SKM-1 treated with dmso at 0.1 percent for 144 hours (cell line): ENCODE data around the gene CPSF4.
A peak's percentile ranks its signal among the peaks of the same experiment; 100 is the strongest.

Experiments
- DNase-seq: peaks from one replicate; lab custom pipeline; 2025; ENCODE audit not compliant: unreplicated experiment; lab: John Stamatoyannopoulos, UW

CPSF4 gene

GRCh38 chr7:99438573-99439480 lies at the start of gene CPSF4, which contains the start of gene PTCD1:
Gene CPSF4 (plus strand): TSS chr7:99438943. CDS start chr7:99439083, 140 bp downstream.
Gene PTCD1 (minus strand): TSS chr7:99438798. CDS start chr7:99435242, 3,556 bp downstream.
- DNase-seq, result peak; percentile 90

- DNase-seq, result no peak
Measured at GRCh38 chr7:99389772-99390171, 49.0 kb upstream of the CPSF4 start.

GRCh38 chr7:99390941-99391602 lies 47.7 kb upstream of the CPSF4 start:
- no peak for DNase-seq

- no peak for DNase-seq
Measured at GRCh38 chr7:99392046-99392445, 46.7 kb upstream of the CPSF4 start.

GRCh38 chr7:99392659-99393354 lies 45.9 kb upstream of the CPSF4 start:
- no peak for DNase-seq

- DNase-seq, result no peak
Measured at GRCh38 chr7:99393355-99394187, 45.2 kb upstream of the CPSF4 start.

- DNase-seq, result no peak
Measured at GRCh38 chr7:99394188-99394502, 44.6 kb upstream of the CPSF4 start.

GRCh38 chr7:99395616-99396327 lies 43.0 kb upstream of the CPSF4 start:
- no peak for DNase-seq

- no peak for DNase-seq
Measured at GRCh38 chr7:99396418-99397296, 42.1 kb upstream of the CPSF4 start.

GRCh38 chr7:99397297-99397983 lies 41.3 kb upstream of the CPSF4 start:
- no peak for DNase-seq

- DNase-seq, result no peak
Measured at GRCh38 chr7:99398891-99399445, 39.8 kb upstream of the CPSF4 start.

- DNase-seq, result no peak
Measured at GRCh38 chr7:99399597-99399996, 39.1 kb upstream of the CPSF4 start.

GRCh38 chr7:99402854-99403253 lies 35.9 kb upstream of the CPSF4 start:
- no peak for DNase-seq

- DNase-seq, result no peak
Measured at GRCh38 chr7:99403764-99404163, 35.0 kb upstream of the CPSF4 start.

GRCh38 chr7:99404235-99404976 lies 34.3 kb upstream of the CPSF4 start:
- DNase-seq, result no peak

- no peak for DNase-seq
Measured at GRCh38 chr7:99404977-99405320, 33.8 kb upstream of the CPSF4 start.

GRCh38 chr7:99406557-99406956 lies 32.2 kb upstream of the CPSF4 start:
- no peak for DNase-seq

GRCh38 chr7:99407872-99408378 lies 30.8 kb upstream of the CPSF4 start:
- DNase-seq, result no peak
